Gastroesophageal sphincter (tissue), 4 donors: ENCODE data around the gene WBP1L. TPM values are rescaled to one million over a fixed set of nuclear protein-coding genes. Genes with fewer than 3 reads are reported as not detected.

ENCODE experiments used
- ATAC-seq: fragments of 150-250 bp; one replicate; pipeline ENCODE4 v1.9.1; 2016; ENCODE audit warnings: mild to moderate bottlenecking, moderate library complexity
- H3K27ac ChIP-seq, 4 donors: fragments of 200-600 bp; sonication (generic) in 3 of 4; 1 replicate in 3 of 4; 2 replicates in 1 of 4; pipeline ENCODE4 v1.5.1; 2016 to 2019
- H3K27me3 ChIP-seq: fragments of 200-600 bp; sonication (generic); one replicate; pipeline ENCODE4 v1.5.1; 2019
- H3K36me3 ChIP-seq, 2 donors: fragments of 200-600 bp; sonication (generic); one replicate each; pipeline ENCODE4 v1.5.1; 2019; ENCODE audit warnings: control low read depth in 1 of 2
- H3K4me1 ChIP-seq, 3 donors: fragments of 200-600 bp; sonication (generic); 1 replicate in 2 of 3; 2 replicates in 1 of 3; pipeline ENCODE4 v1.5.1; 2016 to 2019; ENCODE audit warnings: control low read depth in 2 of 3
- H3K4me3 ChIP-seq, 2 donors: fragments of 200-600 bp; sonication (generic); one replicate each; pipeline ENCODE4 v1.5.1; 2019; ENCODE audit warnings: mild to moderate bottlenecking in 1 of 2, moderate library complexity in 1 of 2
- H3K9me3 ChIP-seq, 3 donors: fragments of 200-600 bp; sonication (generic); one replicate each; pipeline ENCODE4 v1.5.1; 2017 to 2019; ENCODE audit warnings: control low read depth in 2 of 3
- CTCF ChIP-seq, 4 experiments: fragments of 200-600 bp in 2 of 4; fragments of 450-650 bp in 2 of 4; sonication (generic) in 1 of 4; IDR thresholded peaks; one replicate each; pipeline ENCODE4 v1.5.1; 2017 to 2019; ENCODE audit warnings: antibody characterized with exemption in 4 of 4, mild to moderate bottlenecking in 2 of 4, moderate library complexity in 2 of 4
- EP300 ChIP-seq: sonication (generic); formaldehyde crosslinking; IDR thresholded peaks from one replicate; pipeline ENCODE4 v1.6.1; 2017; ENCODE audit warnings: antibody characterized with exemption, mild to moderate bottlenecking
- POLR2A ChIP-seq, 2 donors: fragments of 450-650 bp; IDR thresholded peaks; one replicate each; pipeline ENCODE4 v1.6.1; 2017; ENCODE audit warnings: antibody characterized with exemption in 2 of 2, mild to moderate bottlenecking in 2 of 2, moderate library complexity in 1 of 2
- POLR2AphosphoS5 ChIP-seq: sonication (generic); formaldehyde crosslinking; IDR thresholded peaks from one replicate; pipeline ENCODE4 v1.6.1; 2017; ENCODE audit warnings: antibody characterized with exemption
- WGBS, 2 donors: methylation state at CpG; one replicate each; pipeline ENCODE4 v1.1.5; 2018; ENCODE audit warnings: low coverage in 1 of 2; 5-methylcytosine and 5-hydroxymethylcytosine counted together
- total RNA-seq, 4 donors: library from RNA; depleted of rRNA; stranded (reverse); fragments of >200 nt; gene quantifications; one replicate each; pipeline ENCODE4 v1.1.0, GENCODE V29; 2016

Gene WBP1L
- total RNA-seq, 4 donors from 2014 or later = 125 to 142 (median 132) TPM

- Histone ChIP-seq H3K27ac (peak overlapping the region in 2 of 4 donors; percentile 39 to 76), H3K4me3 (no peak overlapping the region), H3K27me3 (no peaks in the 10 kb centered on the region), H3K9me3 (no peaks in the 10 kb centered on the region), H3K4me1 (peaks cover 0 to 92% (median 8%) of the 10 kb centered on the region in 3 donors), H3K36me3 (peaks cover 0 to 9% of the 10 kb centered on the region in 2 donors)
- 87% methylated on average over 4 of the region's 4 CpGs; no CpG with 5 or more reads in 1 of the 2 donors for WGBS, 2 donors
- no peak for ATAC-seq
- TF ChIP-seq CTCF (IDR thresholded peaks at IDR 0.05) (no peak), POLR2A (IDR thresholded peaks at IDR 0.05) (no peak)
These were observed 18.2 kb downstream of the WBP1L start for GRCh38 chr10:102761981-102762380.

- TF ChIP-seq CTCF (IDR thresholded peaks at IDR 0.05) = no peak
- no peak for TF ChIP-seq EP300
- TF ChIP-seq POLR2A (IDR thresholded peaks at IDR 0.05) = no peak
- TF ChIP-seq POLR2AphosphoS5 = no peak
- H3K27ac ChIP-seq = peak overlapping the region in 2 of 4 donors; percentile 28 to 45
- H3K9me3 ChIP-seq = no peaks in the 10 kb centered on the region
- ATAC-seq = no peak
- H3K4me1 ChIP-seq = peaks cover 0 to 98% (median 8%) of the 10 kb centered on the region in 3 donors
- H3K27me3 ChIP-seq = no peaks in the 10 kb centered on the region
- peaks cover 0 to 9% of the 10 kb centered on the region in 2 donors for H3K36me3 ChIP-seq
- WGBS, 2 donors = 66 to 81% methylated on average over 4 to 7 of the region's 7 CpGs
- no peak overlapping the region for H3K4me3 ChIP-seq
These were observed 18.8 kb downstream of the WBP1L start for GRCh38 chr10:102762401-102763015.

GRCh38 chr10:102763037-102763607, 19.4 kb downstream of the WBP1L start:
- H3K4me3 ChIP-seq = no peak overlapping the region
- peak overlapping the region in 2 of 4 donors; percentile 45 to 56 for H3K27ac ChIP-seq
- no peak for ATAC-seq
- H3K9me3 ChIP-seq = no peaks in the 10 kb centered on the region
- peaks cover 0 to 98% (median 8%) of the 10 kb centered on the region in 3 donors for H3K4me1 ChIP-seq
- WGBS, 2 donors = 60 to 79% methylated on average over 3 to 6 of the region's 7 CpGs
- peaks cover 0 to 9% of the 10 kb centered on the region in 2 donors for H3K36me3 ChIP-seq
- TF ChIP-seq CTCF (IDR thresholded peaks at IDR 0.05) (no peak), EP300 (no peak), POLR2A (IDR thresholded peaks at IDR 0.05) (no peak), POLR2AphosphoS5 (no peak)
- no peaks in the 10 kb centered on the region for H3K27me3 ChIP-seq

- H3K27me3 ChIP-seq = no peaks in the 10 kb centered on the region
- no peak overlapping the region for H3K4me3 ChIP-seq
- peaks cover 0 to 93% (median 8%) of the 10 kb centered on the region in 3 donors for H3K4me1 ChIP-seq
- TF ChIP-seq EP300 (no peak), POLR2AphosphoS5 (peak; percentile 55), CTCF (IDR thresholded peaks at IDR 0.05) (no peak)
- peak; percentile 58 for ATAC-seq
- no peaks in the 10 kb centered on the region for H3K9me3 ChIP-seq
- 20 to 58% methylated on average over 3 to 6 of the region's 6 CpGs for WGBS, 2 donors
- peaks cover 0 to 9% of the 10 kb centered on the region in 2 donors for H3K36me3 ChIP-seq
- H3K27ac ChIP-seq = peak overlapping the region in 3 of 4 donors; percentile 45 to 56 (median 46)
These were observed 20.9 kb downstream of the WBP1L start for GRCh38 chr10:102764470-102765161.
